ENCODE measurements around the gene PNPLA2.

PNPLA2 gene

GRCh38 chr11:863023-863909, 44.6 kb downstream of the PNPLA2 start:
- peaks cover 4% of the 10 kb centered on the region; the same call in 1 of the 2 replicates for H3K27me3 ChIP-seq (ENCODE audit: insufficient read depth, low read depth)
- H3K79me2 ChIP-seq (ENCODE audit: insufficient read depth, low read depth) = no peaks in the 10 kb centered on the region
- H3K27ac ChIP-seq = no peak overlapping the region
- H2AFZ ChIP-seq (ENCODE audit: low read depth) = no peak overlapping the region
- H3K36me3 ChIP-seq (ENCODE audit: insufficient read depth) = no peaks in the 10 kb centered on the region
- no peak overlapping the region for H3K4me3 ChIP-seq (IDR thresholded peaks at IDR 0.05; ENCODE audit: insufficient read depth, low read depth, low read length)
- H3K4me2 ChIP-seq = no peak overlapping the region
- H4K20me1 ChIP-seq (ENCODE audit: insufficient read depth) = no peaks in the 10 kb centered on the region
- TF ChIP-seq CTCF (conservative IDR thresholded peaks at IDR 0.05; ENCODE audit: low read depth, low read length) = no peak
- H3K4me1 ChIP-seq (ENCODE audit: low read depth, poor library complexity, severe bottlenecking) = peaks cover 20% of the 10 kb centered on the region
- H3K9ac ChIP-seq = no peak overlapping the region

GRCh38 chr11:863910-864827, 45.5 kb downstream of the PNPLA2 start:
- Histone ChIP-seq H4K20me1 (ENCODE audit: insufficient read depth) (no peaks in the 10 kb centered on the region), H3K36me3 (ENCODE audit: insufficient read depth) (no peaks in the 10 kb centered on the region), H3K27me3 (ENCODE audit: insufficient read depth, low read depth) (peaks cover 4% of the 10 kb centered on the region; the same call in 1 of the 2 replicates), H3K4me1 (ENCODE audit: low read depth, poor library complexity, severe bottlenecking) (peaks cover 20% of the 10 kb centered on the region), H2AFZ (ENCODE audit: low read depth) (no peak overlapping the region), H3K4me2 (no peak overlapping the region), H3K27ac (no peak overlapping the region), H3K79me2 (ENCODE audit: insufficient read depth, low read depth) (no peaks in the 10 kb centered on the region), H3K4me3 (IDR thresholded peaks at IDR 0.05; ENCODE audit: insufficient read depth, low read depth, low read length) (no peak overlapping the region), H3K9ac (no peak overlapping the region)
- no peak for TF ChIP-seq CTCF (conservative IDR thresholded peaks at IDR 0.05; ENCODE audit: low read depth, low read length)

- H3K27me3 ChIP-seq (ENCODE audit: insufficient read depth, low read depth) = peaks cover 4% of the 10 kb centered on the region; the same call in 1 of the 2 replicates
- H2AFZ ChIP-seq (ENCODE audit: low read depth) = no peak overlapping the region
- no peaks in the 10 kb centered on the region for H3K79me2 ChIP-seq (ENCODE audit: insufficient read depth, low read depth)
- no peak overlapping the region for H3K4me2 ChIP-seq
- no peak overlapping the region for H3K27ac ChIP-seq
- H3K4me3 ChIP-seq (IDR thresholded peaks at IDR 0.05; ENCODE audit: insufficient read depth, low read depth, low read length) = no peak overlapping the region
- H3K36me3 ChIP-seq (ENCODE audit: insufficient read depth) = no peaks in the 10 kb centered on the region
- no peak overlapping the region for H3K9ac ChIP-seq
- H4K20me1 ChIP-seq (ENCODE audit: insufficient read depth) = no peaks in the 10 kb centered on the region
- peaks cover 15% of the 10 kb centered on the region for H3K4me1 ChIP-seq (ENCODE audit: low read depth, poor library complexity, severe bottlenecking)
- no peak for TF ChIP-seq CTCF (conservative IDR thresholded peaks at IDR 0.05; ENCODE audit: low read depth, low read length)
These were observed 46.2 kb downstream of the PNPLA2 start for GRCh38 chr11:864898-865297.

GRCh38 chr11:865462-866430, 47.0 kb downstream of the PNPLA2 start:
- Histone ChIP-seq H3K27me3 (ENCODE audit: insufficient read depth, low read depth) (peaks cover 4% of the 10 kb centered on the region; the same call in 1 of the 2 replicates), H3K27ac (no peak overlapping the region), H3K4me2 (no peak overlapping the region), H4K20me1 (ENCODE audit: insufficient read depth) (no peaks in the 10 kb centered on the region), H3K79me2 (ENCODE audit: insufficient read depth, low read depth) (no peaks in the 10 kb centered on the region), H2AFZ (ENCODE audit: low read depth) (no peak overlapping the region), H3K4me1 (ENCODE audit: low read depth, poor library complexity, severe bottlenecking) (peaks cover 6% of the 10 kb centered on the region), H3K4me3 (IDR thresholded peaks at IDR 0.05; ENCODE audit: insufficient read depth, low read depth, low read length) (no peak overlapping the region), H3K9ac (no peak overlapping the region), H3K36me3 (ENCODE audit: insufficient read depth) (no peaks in the 10 kb centered on the region)
- TF ChIP-seq CTCF (conservative IDR thresholded peaks at IDR 0.05; ENCODE audit: low read depth, low read length) = no peak

Data from KMS-11 (cell line).